Measurements from ENCODE around the gene FAM118B. TPM values are rescaled to one million over a fixed set of nuclear protein-coding genes. Genes with fewer than 3 reads are reported as not detected.

FAM118B gene
- total RNA-seq, 2 donors from 2014 or later = 40.1 to 40.8 TPM

- H3K9ac ChIP-seq (ENCODE audit: extremely low read depth, low read length, poor library complexity, severe bottlenecking) = no peak overlapping the region
- peaks cover 1% of the 10 kb centered on the region for H3K27me3 Mint-ChIP-seq (ENCODE audit: insufficient read depth)
- no peak overlapping the region for H3K4me3 Mint-ChIP-seq
- no peaks in the 10 kb centered on the region for H3K9me3 ChIP-seq (ENCODE audit: control insufficient read depth, low read length)
- DNase-seq = no peak
- no peak for TF ChIP-seq CTCF (conservative IDR thresholded peaks at IDR 0.05)
- H3K36me3 Mint-ChIP-seq (ENCODE audit: low read depth) = peaks cover 4% of the 10 kb centered on the region
- no peak overlapping the region for H3K4me3 ChIP-seq (ENCODE audit: low read length)
- H3K27me3 ChIP-seq (ENCODE audit: control insufficient read depth, insufficient read depth, low read length, poor library complexity, severe bottlenecking) = peaks cover 4% of the 10 kb centered on the region
- H3K36me3 ChIP-seq (ENCODE audit: control insufficient read depth, insufficient read depth, low read length) = no peaks in the 10 kb centered on the region
- peaks cover 10% of the 10 kb centered on the region for H3K4me1 Mint-ChIP-seq
- no peak overlapping the region for H3K27ac Mint-ChIP-seq
- H3K4me1 ChIP-seq (ENCODE audit: control insufficient read depth, insufficient read depth, low read length) = no peaks in the 10 kb centered on the region
- no peaks in the 10 kb centered on the region for H3K9me3 Mint-ChIP-seq
- no peak overlapping the region for H3K27ac ChIP-seq (ENCODE audit: low read depth, low read length)
- 92 to 97% methylated on average over 4 to 6 of the region's 6 CpGs for WGBS, 2 experiments (ENCODE audit: insufficient coverage in 1 of 2, insufficient read length in 1 of 2)
These were observed 73.2 kb downstream of the FAM118B start for GRCh38 chr11:126284829-126285228.

- Mint-ChIP-seq H3K27me3 (ENCODE audit: insufficient read depth) (no peaks in the 10 kb centered on the region), H3K9me3 (no peaks in the 10 kb centered on the region), H3K36me3 (ENCODE audit: low read depth) (peaks cover 10% of the 10 kb centered on the region), H3K4me1 (peaks cover 10% of the 10 kb centered on the region), H3K4me3 (no peak overlapping the region), H3K27ac (no peak overlapping the region)
- H3K9ac ChIP-seq (ENCODE audit: extremely low read depth, low read length, poor library complexity, severe bottlenecking) = no peak overlapping the region
- no peaks in the 10 kb centered on the region for H3K9me3 ChIP-seq (ENCODE audit: control insufficient read depth, low read length)
- H3K27ac ChIP-seq (ENCODE audit: low read depth, low read length) = no peak overlapping the region
- no peaks in the 10 kb centered on the region for H3K4me1 ChIP-seq (ENCODE audit: control insufficient read depth, insufficient read depth, low read length)
- DNase-seq = no peak
- WGBS, 2 experiments (ENCODE audit: insufficient coverage in 1 of 2, insufficient read length in 1 of 2) = 93 to 94% methylated on average over 4 to 6 of the region's 6 CpGs
- no peaks in the 10 kb centered on the region for H3K27me3 ChIP-seq (ENCODE audit: control insufficient read depth, insufficient read depth, low read length, poor library complexity, severe bottlenecking)
- no peak overlapping the region for H3K4me3 ChIP-seq (ENCODE audit: low read length)
- no peak for TF ChIP-seq CTCF (conservative IDR thresholded peaks at IDR 0.05)
- H3K36me3 ChIP-seq (ENCODE audit: control insufficient read depth, insufficient read depth, low read length) = peaks cover 10% of the 10 kb centered on the region
These were observed 76.7 kb downstream of the FAM118B start for GRCh38 chr11:126288237-126288636.

GRCh38 chr11:126290887-126291286 lies 79.3 kb downstream of the FAM118B start:
- Histone ChIP-seq H3K9me3 (ENCODE audit: control insufficient read depth, low read length) (no peaks in the 10 kb centered on the region), H3K27ac (ENCODE audit: low read depth, low read length) (no peak overlapping the region), H3K4me3 (ENCODE audit: low read length) (no peak overlapping the region), H3K36me3 (ENCODE audit: control insufficient read depth, insufficient read depth, low read length) (peaks cover 20% of the 10 kb centered on the region), H3K9ac (ENCODE audit: extremely low read depth, low read length, poor library complexity, severe bottlenecking) (no peak overlapping the region), H3K4me1 (ENCODE audit: control insufficient read depth, insufficient read depth, low read length) (no peaks in the 10 kb centered on the region), H3K27me3 (ENCODE audit: control insufficient read depth, insufficient read depth, low read length, poor library complexity, severe bottlenecking) (no peaks in the 10 kb centered on the region)
- no peak for TF ChIP-seq CTCF (conservative IDR thresholded peaks at IDR 0.05)
- Mint-ChIP-seq H3K27ac (peak overlapping the region; percentile 66), H3K36me3 (ENCODE audit: low read depth) (peaks cover 25% of the 10 kb centered on the region), H3K27me3 (ENCODE audit: insufficient read depth) (no peaks in the 10 kb centered on the region), H3K4me1 (peaks cover 7% of the 10 kb centered on the region), H3K4me3 (no peak overlapping the region), H3K9me3 (no peaks in the 10 kb centered on the region)
- 93 to 100% methylated on average over 5 to 12 of the region's 12 CpGs for WGBS, 2 experiments (ENCODE audit: insufficient coverage in 1 of 2, insufficient read length in 1 of 2)
- no peak for DNase-seq
